Type B pancreatic cell (in vitro differentiated cells): ENCODE data around the gene CACNA1D. TPM values are rescaled to one million over a fixed set of nuclear protein-coding genes. Genes with fewer than 3 reads are reported as not detected.

Experiments
- DNase-seq: peaks from one replicate; pipeline ENCODE4 v3.0.0; 2021; ENCODE audit warnings: mixed read lengths; ENCODE audit not compliant: unreplicated experiment; ENCODE audit errors: extremely low spot score
- H3K27ac Mint-ChIP-seq: 2 replicates; pipeline ENCODE4 v1.8.0; 2021; ENCODE audit warnings: mild to moderate bottlenecking, mixed read lengths
- H3K27me3 Mint-ChIP-seq: 2 replicates; pipeline ENCODE4 v1.8.0; 2021; ENCODE audit warnings: mixed read lengths
- H3K36me3 Mint-ChIP-seq: 2 replicates; pipeline ENCODE4 v1.8.0; 2021; ENCODE audit warnings: mixed read lengths
- H3K4me1 Mint-ChIP-seq: one replicate; pipeline ENCODE4 v1.8.0; 2021; ENCODE audit warnings: mixed read lengths; ENCODE audit not compliant: unreplicated experiment
- H3K4me3 Mint-ChIP-seq: 2 replicates; pipeline ENCODE4 v1.8.0; 2021; ENCODE audit warnings: mild to moderate bottlenecking, mixed read lengths
- H3K9me3 Mint-ChIP-seq: 2 replicates; pipeline ENCODE4 v1.8.0; 2021; ENCODE audit warnings: mixed read lengths
- CTCF ChIP-seq: fragments of 200-600 bp; sonication (generic); conservative IDR thresholded peaks from 2 replicates; pipeline ENCODE4 v1.5.0; 2021; ENCODE audit warnings: antibody characterized with exemption, mild to moderate bottlenecking
- total RNA-seq: library from RNA; stranded (reverse); gene quantifications from 2 replicates; pipeline ENCODE4 v1.2.1, GENCODE V29; 2021; ENCODE audit warnings: low replicate concordance

Gene CACNA1D
- total RNA-seq, 1 donor from 2014 or later, result 17.4 TPM

- Mint-ChIP-seq H3K27me3 (peaks cover under 1% of the 10 kb centered on the region), H3K4me3 (no peak overlapping the region), H3K4me1 (peaks cover 40% of the 10 kb centered on the region), H3K9me3 (no peaks in the 10 kb centered on the region), H3K36me3 (no peaks in the 10 kb centered on the region), H3K27ac (no peak overlapping the region)
- DNase-seq, result no peak
- no peak for TF ChIP-seq CTCF
Measured at GRCh38 chr3:53503195-53503594, 8.8 kb downstream of the CACNA1D start.

DNA sequence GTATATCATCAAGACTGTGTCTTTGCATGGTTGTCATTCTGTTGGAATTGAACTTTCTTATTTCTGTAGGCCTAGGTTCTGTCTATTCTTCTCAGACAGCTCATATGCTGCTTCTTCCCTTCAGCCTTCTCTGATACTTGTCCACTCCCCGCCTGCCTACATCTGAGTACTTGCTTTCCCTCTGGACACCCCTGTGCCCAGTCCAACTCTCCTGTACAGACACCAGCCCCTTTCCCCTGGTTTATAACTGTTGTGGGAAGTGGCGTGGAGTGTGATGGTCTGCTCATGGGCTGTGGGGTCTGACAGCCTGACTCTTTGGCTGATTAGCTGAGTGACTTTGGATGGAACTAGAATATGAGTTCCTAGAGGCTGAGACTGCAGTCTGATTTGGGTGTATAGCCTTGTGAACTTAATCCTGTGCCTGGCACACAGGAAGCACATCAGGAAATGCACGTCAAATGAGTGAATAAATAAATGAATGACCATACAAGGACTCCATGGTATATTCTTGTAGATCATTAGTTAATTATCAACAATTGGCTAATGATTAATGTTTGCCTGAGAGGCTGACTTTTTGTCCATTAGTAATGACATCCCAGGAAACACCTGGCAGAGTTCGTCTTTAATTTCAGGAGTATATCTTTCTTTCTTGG, 11.8 kb downstream of the CACNA1D start:
- Mint-ChIP-seq H3K36me3 (no peaks in the 10 kb centered on the region), H3K4me1 (peaks cover 28% of the 10 kb centered on the region), H3K27me3 (peaks cover 11% of the 10 kb centered on the region), H3K4me3 (no peak overlapping the region), H3K9me3 (no peaks in the 10 kb centered on the region), H3K27ac (peak overlapping the region; percentile 47)
- TF ChIP-seq CTCF, result no peak
- no peak for DNase-seq

DNA sequence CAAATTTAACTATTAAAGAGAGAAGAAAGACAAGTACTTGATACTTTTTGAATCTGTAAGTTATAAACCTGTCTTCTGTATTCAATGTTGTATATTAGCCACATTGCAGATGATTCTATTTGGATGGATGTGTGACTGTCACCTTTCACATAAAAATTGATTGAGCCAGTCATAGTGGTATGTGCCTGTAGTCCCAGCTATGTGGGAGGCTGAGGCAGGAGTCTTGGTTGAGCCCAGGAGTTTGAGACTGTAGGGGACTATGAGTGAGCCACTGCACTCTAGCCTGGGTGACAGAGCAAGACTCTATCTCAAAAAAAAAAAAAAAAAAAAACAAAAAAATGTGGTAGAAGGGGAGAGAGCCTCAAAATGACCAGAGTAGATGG, 12.3 kb downstream of the CACNA1D start:
- no peaks in the 10 kb centered on the region for H3K36me3 Mint-ChIP-seq
- no peak for DNase-seq
- no peak overlapping the region for H3K4me3 Mint-ChIP-seq
- H3K27ac Mint-ChIP-seq, result peak overlapping the region; percentile 47
- TF ChIP-seq CTCF, result no peak
- no peaks in the 10 kb centered on the region for H3K9me3 Mint-ChIP-seq
- H3K27me3 Mint-ChIP-seq, result peaks cover 13% of the 10 kb centered on the region
- H3K4me1 Mint-ChIP-seq, result peaks cover 23% of the 10 kb centered on the region

GRCh38 chr3:53509494-53509893, 15.1 kb downstream of the CACNA1D start:
- H3K27me3 Mint-ChIP-seq, result peaks cover 18% of the 10 kb centered on the region
- no peaks in the 10 kb centered on the region for H3K9me3 Mint-ChIP-seq
- no peak overlapping the region for H3K27ac Mint-ChIP-seq
- H3K4me1 Mint-ChIP-seq, result peaks cover 9% of the 10 kb centered on the region
- no peak overlapping the region for H3K4me3 Mint-ChIP-seq
- no peaks in the 10 kb centered on the region for H3K36me3 Mint-ChIP-seq
- no peak for DNase-seq
- no peak for TF ChIP-seq CTCF

DNA sequence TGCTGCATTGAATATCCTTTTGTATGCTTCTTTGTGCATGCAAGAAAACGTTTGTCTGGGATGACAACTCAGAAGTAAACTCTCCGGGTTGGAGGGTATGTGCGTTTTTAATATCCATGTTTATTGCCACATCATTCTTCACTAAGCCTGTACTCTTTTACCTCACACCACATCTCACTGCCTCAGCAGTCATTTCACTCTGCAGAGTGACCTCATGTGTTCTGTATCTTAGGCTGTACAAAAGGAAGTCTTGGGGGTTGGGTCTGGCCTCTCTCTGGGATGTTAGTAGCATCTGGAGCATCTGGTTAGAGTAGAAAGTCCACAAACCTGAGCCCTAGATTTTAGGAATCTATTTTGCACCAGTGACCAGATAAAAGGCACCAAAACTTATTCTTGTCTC, 16.1 kb downstream of the CACNA1D start:
- no peaks in the 10 kb centered on the region for H3K36me3 Mint-ChIP-seq
- TF ChIP-seq CTCF, result no peak

DNA sequence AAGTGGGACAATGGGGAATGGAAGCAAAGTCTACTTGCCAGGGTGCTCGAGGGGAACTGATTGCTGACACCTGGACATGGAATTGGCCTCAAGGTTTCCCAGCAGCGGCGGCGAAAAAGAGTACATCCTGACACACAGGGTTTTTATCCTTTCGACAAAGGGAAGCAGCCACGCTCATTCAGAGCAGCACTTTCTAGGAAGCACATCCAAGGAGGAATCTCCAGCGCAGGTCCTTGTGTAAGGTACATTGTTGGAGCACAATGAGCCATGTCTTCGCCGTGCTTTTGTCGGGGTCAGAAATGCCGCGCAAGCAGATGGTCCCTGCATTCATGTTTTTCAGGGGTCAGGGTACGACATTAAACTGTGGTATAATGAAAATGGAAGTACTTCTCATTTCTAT, 16.8 kb downstream of the CACNA1D start:
- peaks cover 9% of the 10 kb centered on the region for H3K4me1 Mint-ChIP-seq
- no peak for TF ChIP-seq CTCF
- H3K27ac Mint-ChIP-seq, result no peak overlapping the region
- no peaks in the 10 kb centered on the region for H3K36me3 Mint-ChIP-seq
- H3K4me3 Mint-ChIP-seq, result no peak overlapping the region
- DNase-seq, result no peak
- H3K27me3 Mint-ChIP-seq, result peaks cover 18% of the 10 kb centered on the region
- H3K9me3 Mint-ChIP-seq, result no peaks in the 10 kb centered on the region

More for the DNA sequence above, 16.1 kb downstream of the CACNA1D start:
- no peaks in the 10 kb centered on the region for H3K9me3 Mint-ChIP-seq
- H3K27ac Mint-ChIP-seq, result no peak overlapping the region
- peaks cover 18% of the 10 kb centered on the region for H3K27me3 Mint-ChIP-seq
- no peak overlapping the region for H3K4me3 Mint-ChIP-seq
- DNase-seq, result no peak
- H3K4me1 Mint-ChIP-seq, result peaks cover 9% of the 10 kb centered on the region
